OCI-LY7 (cell line): ENCODE results near the gene CCR5AS.
"Not testable (repeated sequence)": the region's sequence is repeated elsewhere in the genome, so short reads cannot be mapped to it uniquely, and the experiment has no call there.

Experiments used
- BruUV-seq: library from RNA; stranded (reverse); fragments of 400-500 nt; replicated peaks from 2 replicates; lab custom pipeline; 2021; lab: Mats Ljungman, UMichigan
- CTCF ChIA-PET: fragments of 300-600 bp; sonication (Branson Sonifier 250); formaldehyde crosslinking; loops from one replicate; lab custom pipeline; 2022; ENCODE audit warnings: antibody characterized with exemption; ENCODE audit not compliant: unreplicated experiment; lab: Charles Lee
- POLR2A ChIA-PET: fragments of 300-600 bp; sonication (Branson Sonifier 250); formaldehyde crosslinking; loops from one replicate; lab custom pipeline; 2022; ENCODE audit warnings: antibody characterized with exemption; lab: Charles Lee
- DNase-seq: peaks from one replicate; pipeline ENCODE4 v3.0.0-alpha.2; 2015; ENCODE audit warnings: low spot score
- H2AFZ ChIP-seq: fragments of 200-600 bp; sonication (generic), shearing (Covaris generic); 2 replicates; pipeline ENCODE4 v1.6.1; 2014; ENCODE audit warnings: mild to moderate bottlenecking, antibody characterized with exemption, low read length, moderate library complexity
- H3K27ac ChIP-seq: fragments of 200-600 bp; sonication (generic); 2 replicates; pipeline ENCODE4 v1.5.1; 2014; ENCODE audit warnings: mixed run types, low read depth, mild to moderate bottlenecking, moderate library complexity, low read length, inconsistent platforms; ENCODE audit not compliant: poor library complexity, severe bottlenecking
- H3K36me3 ChIP-seq: fragments of 200-600 bp; sonication (generic); 2 replicates; pipeline ENCODE4 v1.6.1; 2014; ENCODE audit warnings: mild to moderate bottlenecking, antibody characterized with exemption, low read length, moderate library complexity, mixed read lengths; ENCODE audit not compliant: insufficient read depth
- H3K4me1 ChIP-seq: fragments of 200-600 bp; sonication (generic); 2 replicates; pipeline ENCODE4 v1.5.1; 2014; ENCODE audit warnings: mild to moderate bottlenecking, low read length; ENCODE audit not compliant: insufficient read depth, poor library complexity, severe bottlenecking
- H3K4me2 ChIP-seq: fragments of 200-600 bp; sonication (generic); 2 replicates; pipeline ENCODE4 v1.6.1; 2014; ENCODE audit warnings: mild to moderate bottlenecking, low read length
- H3K4me3 ChIP-seq: fragments of 200-600 bp; sonication (generic); 2 replicates; pipeline ENCODE4 v1.5.1; 2014; ENCODE audit warnings: mild to moderate bottlenecking, low read depth, low read length; ENCODE audit not compliant: poor library complexity, severe bottlenecking
- H3K79me2 ChIP-seq: fragments of 200-600 bp; sonication (generic); 2 replicates; pipeline ENCODE4 v1.6.1; 2016; ENCODE audit warnings: low read depth, mild to moderate bottlenecking, low read length, moderate library complexity, mixed read lengths; ENCODE audit not compliant: insufficient read depth
- H3K9me2 ChIP-seq: fragments of 200-600 bp; sonication (generic); 2 replicates; pipeline ENCODE4 v1.6.1; 2016; ENCODE audit warnings: mild to moderate bottlenecking, low read length, mixed read lengths; ENCODE audit not compliant: insufficient read depth
- H3K9me3 ChIP-seq: fragments of 200-600 bp; sonication (generic); 2 replicates; pipeline ENCODE4 v1.6.1; 2014; ENCODE audit warnings: mild to moderate bottlenecking, mixed run types, low read length, mixed read lengths
- H4K20me1 ChIP-seq: fragments of 200-600 bp; sonication (generic); 2 replicates; pipeline ENCODE4 v1.6.1; 2014; ENCODE audit warnings: mild to moderate bottlenecking, antibody characterized with exemption, low read length, moderate library complexity, mixed read lengths; ENCODE audit not compliant: insufficient read depth
- EZH2phosphoT487 ChIP-seq: fragments of 200-600 bp; sonication (generic); IDR thresholded peaks from 2 replicates; pipeline ENCODE4 v1.6.1; 2018; ENCODE audit warnings: low read depth, borderline replicate concordance, mild to moderate bottlenecking, mixed run types, antibody characterized with exemption, low read length, moderate library complexity, mixed read lengths
- intact Hi-C: fragments of 100-400 bp; cut with micrococcal nuclease; formaldehyde crosslinking; loops from one replicate; pipeline ENCODE4 v1.10.0; 2022; ENCODE audit not compliant: unreplicated experiment
- TF ChIP-seq, protein P1 (sequence below): fragments of 200-600 bp; sonication (generic); conservative IDR thresholded peaks from 2 replicates; pipeline ENCODE4 v1.5.1; 2014; ENCODE audit warnings: mild to moderate bottlenecking, antibody characterized with exemption, low read length, moderate library complexity, mixed read lengths

Gene CCR5AS

GRCh38 chr3:46393554-46394434 is 13.1 kb downstream of the CCR5AS start:
- H3K36me3 ChIP-seq = no peaks in the 10 kb centered on the region
- no peaks in the 10 kb centered on the region for H3K9me3 ChIP-seq
- H3K4me3 ChIP-seq = no peak overlapping the region
- TF ChIP-seq, protein P1, sequence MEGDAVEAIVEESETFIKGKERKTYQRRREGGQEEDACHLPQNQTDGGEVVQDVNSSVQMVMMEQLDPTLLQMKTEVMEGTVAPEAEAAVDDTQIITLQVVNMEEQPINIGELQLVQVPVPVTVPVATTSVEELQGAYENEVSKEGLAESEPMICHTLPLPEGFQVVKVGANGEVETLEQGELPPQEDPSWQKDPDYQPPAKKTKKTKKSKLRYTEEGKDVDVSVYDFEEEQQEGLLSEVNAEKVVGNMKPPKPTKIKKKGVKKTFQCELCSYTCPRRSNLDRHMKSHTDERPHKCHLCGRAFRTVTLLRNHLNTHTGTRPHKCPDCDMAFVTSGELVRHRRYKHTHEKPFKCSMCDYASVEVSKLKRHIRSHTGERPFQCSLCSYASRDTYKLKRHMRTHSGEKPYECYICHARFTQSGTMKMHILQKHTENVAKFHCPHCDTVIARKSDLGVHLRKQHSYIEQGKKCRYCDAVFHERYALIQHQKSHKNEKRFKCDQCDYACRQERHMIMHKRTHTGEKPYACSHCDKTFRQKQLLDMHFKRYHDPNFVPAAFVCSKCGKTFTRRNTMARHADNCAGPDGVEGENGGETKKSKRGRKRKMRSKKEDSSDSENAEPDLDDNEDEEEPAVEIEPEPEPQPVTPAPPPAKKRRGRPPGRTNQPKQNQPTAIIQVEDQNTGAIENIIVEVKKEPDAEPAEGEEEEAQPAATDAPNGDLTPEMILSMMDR = no peak
- no peak for TF ChIP-seq EZH2phosphoT487
- no peaks in the 10 kb centered on the region for H3K9me2 ChIP-seq
- no TSS peak for BruUV-seq
- no peaks in the 10 kb centered on the region for H3K4me1 ChIP-seq
- no peak overlapping the region for H2AFZ ChIP-seq
- no peak overlapping the region for H3K27ac ChIP-seq
- CTCF ChIA-PET = no interaction called here
- H3K4me2 ChIP-seq = no peak overlapping the region
- POLR2A ChIA-PET = no interaction called here
- H3K79me2 ChIP-seq = no peaks in the 10 kb centered on the region
- no peaks in the 10 kb centered on the region for H4K20me1 ChIP-seq
- intact Hi-C loops = no loop called here
- no peak for DNase-seq

DNA sequence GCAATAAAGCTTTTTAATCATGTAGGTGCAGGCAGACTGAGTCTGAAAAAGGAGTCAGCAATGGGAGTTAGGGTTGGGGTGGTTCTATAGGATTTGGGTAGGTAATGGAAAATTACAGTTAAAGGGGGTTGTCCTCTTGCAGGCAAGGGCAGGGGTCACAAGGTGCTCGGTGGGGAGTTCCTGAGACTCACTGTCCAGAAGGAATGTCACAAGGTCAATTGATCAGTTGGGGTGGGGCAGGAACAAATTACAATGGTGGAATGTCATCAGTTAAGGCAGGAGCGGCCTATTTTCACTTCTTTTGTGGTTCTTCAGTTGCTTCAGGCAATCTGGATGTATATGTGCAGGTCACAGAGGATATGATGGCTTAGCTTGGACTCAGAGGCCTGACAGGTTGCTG is 13.9 kb downstream of the CCR5AS start:
- Histone ChIP-seq H3K9me3 (no peaks in the 10 kb centered on the region), H2AFZ (no peak overlapping the region), H3K79me2 (no peaks in the 10 kb centered on the region), H3K4me1 (no peaks in the 10 kb centered on the region), H4K20me1 (no peaks in the 10 kb centered on the region), H3K9me2 (no peaks in the 10 kb centered on the region), H3K27ac (no peak overlapping the region), H3K4me3 (no peak overlapping the region), H3K4me2 (no peak overlapping the region), H3K36me3 (no peaks in the 10 kb centered on the region)
- DNase-seq = no peak
- TF ChIP-seq EZH2phosphoT487 = no peak
- TF ChIP-seq, protein P1 = no peak
- intact Hi-C loops = no loop called here
- ChIA-PET CTCF (no interaction called here), POLR2A (no interaction called here)
- BruUV-seq = no TSS peak

DNA sequence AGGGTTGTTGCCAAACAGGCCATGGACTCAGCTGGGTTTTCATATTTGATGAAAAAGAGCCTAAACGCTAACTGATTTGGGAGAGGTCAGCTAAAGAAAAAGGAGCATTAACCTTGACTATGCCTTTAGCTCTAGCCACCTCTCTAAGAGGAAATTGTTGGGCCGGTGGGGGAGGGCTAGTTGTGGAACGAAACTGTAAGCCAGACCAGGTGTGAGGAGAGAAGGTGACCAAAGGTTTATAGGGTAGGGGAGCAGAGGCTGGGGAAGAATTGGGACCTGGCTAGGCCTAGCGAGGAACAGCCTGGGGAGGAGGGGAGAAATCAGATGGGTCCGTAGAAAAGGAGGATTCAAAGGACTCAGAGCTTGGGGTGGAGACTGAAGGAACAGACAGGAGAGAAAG is 15.3 kb downstream of the CCR5AS start:
- H3K4me3 ChIP-seq, H3K36me3 ChIP-seq, intact Hi-C loops, H3K4me2 ChIP-seq, H3K4me1 ChIP-seq, H3K27ac ChIP-seq, H3K79me2 ChIP-seq, H3K9me2 ChIP-seq, CTCF ChIA-PET, DNase-seq, H4K20me1 ChIP-seq, POLR2A ChIA-PET, H2AFZ ChIP-seq, H3K9me3 ChIP-seq, BruUV-seq: not testable (repeated sequence)
